NT2/D1 (cell line): ENCODE measurements around the gene SEC23B.

Experiments
- YY1 ChIP-seq: IDR thresholded peaks from 2 replicates; pipeline ENCODE4 v1.6.1; 2011; ENCODE audit not compliant: insufficient read length, insufficient read depth
- ZNF274 ChIP-seq: IDR thresholded peaks from 2 replicates; pipeline ENCODE4 v1.6.1; 2011; ENCODE audit warnings: mild to moderate bottlenecking, low read depth, low read length

- TF ChIP-seq ZNF274, result no peak
- TF ChIP-seq YY1, result no peak
These were observed 40.6 kb upstream of the SEC23B start, which contains the start of the genes DZANK1 and POLR3F for GRCh38 chr20:18466894-18467730.
